GM12892 (cell line): ENCODE results near the gene REXO1.

Experiments
- POLR2A ChIP-seq: IDR thresholded peaks from 2 replicates; pipeline ENCODE4 v1.6.1; 2011; ENCODE audit warnings: low read depth, low read length, control low read depth
- POLR2AphosphoS5 ChIP-seq: IDR thresholded peaks from 2 replicates; pipeline ENCODE4 v1.6.1; 2011; ENCODE audit warnings: low read depth, low read length, control low read depth

DNA sequence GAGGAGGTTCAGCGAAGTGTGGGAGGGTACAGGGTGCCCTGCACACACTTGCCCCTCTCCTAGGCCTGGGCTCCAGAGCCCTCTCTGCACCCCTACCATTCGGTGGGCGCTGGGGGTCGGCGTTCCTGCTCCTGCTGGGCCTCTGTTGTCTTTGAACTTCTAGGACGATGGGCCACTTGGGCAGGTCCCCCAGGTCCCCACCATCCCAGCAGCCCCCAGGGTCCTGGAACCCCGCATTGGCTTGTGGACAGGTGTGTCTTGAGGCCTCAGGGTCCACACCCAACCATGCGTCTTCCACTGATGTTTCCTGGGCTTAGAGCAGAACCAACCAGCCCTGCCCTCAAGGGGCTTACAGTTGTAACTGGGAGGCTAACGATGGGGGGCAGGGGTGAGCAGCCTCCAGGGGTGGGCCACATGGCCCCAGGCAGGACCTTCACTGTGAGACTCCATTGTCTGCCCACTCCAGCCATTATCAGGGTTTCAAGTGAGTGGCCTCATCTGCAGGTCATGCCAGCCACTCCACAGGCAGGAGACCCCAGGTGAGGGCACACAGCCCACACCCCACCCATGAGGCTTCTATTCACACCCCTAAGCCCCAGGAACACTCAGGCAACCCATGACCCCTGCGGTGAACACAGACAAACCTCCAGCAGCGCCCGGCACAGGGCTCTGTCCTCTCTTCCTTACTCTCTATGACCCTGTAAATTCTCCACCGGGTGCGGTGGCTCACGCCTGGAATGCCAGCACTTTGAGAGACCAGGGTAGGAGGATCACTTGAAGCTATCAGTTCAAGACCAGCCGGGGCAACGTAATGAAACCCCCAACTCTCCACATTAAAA, 17.1 kb upstream of the REXO1 start:
- TF ChIP-seq POLR2A (no peak), POLR2AphosphoS5 (no peak)
